ENCODE data around the gene CROCC2.

CROCC2 gene

GRCh38 chr2:240966906-240967680 lies 61.0 kb downstream of the CROCC2 start:
- TF ChIP-seq CTCF (IDR thresholded peaks at IDR 0.05; ENCODE audit: borderline replicate concordance, extremely low read depth, low read length, poor library complexity, severe bottlenecking) (no peak), EZH2 (IDR thresholded peaks at IDR 0.05; ENCODE audit: borderline replicate concordance, low read depth, low read length, severe bottlenecking) (no peak)
- Histone ChIP-seq H4K20me1 (ENCODE audit: insufficient read depth, low read length) (no peaks in the 10 kb centered on the region), H3K79me2 (ENCODE audit: insufficient read depth, low read length) (no peaks in the 10 kb centered on the region), H2AFZ (ENCODE audit: low read depth, low read length) (no peak overlapping the region), H3K27me3 (ENCODE audit: insufficient read depth, low read length, poor library complexity) (no peaks in the 10 kb centered on the region), H3K4me1 (ENCODE audit: insufficient read depth, low read length) (no peaks in the 10 kb centered on the region), H3K9ac (ENCODE audit: low read depth, low read length) (no peak overlapping the region), H3K4me3 (ENCODE audit: low read depth in 1 of 2, low read length in 2 of 2) (no peak overlapping the region), H3K9me3 (ENCODE audit: insufficient read depth, low read length, severe bottlenecking) (no peaks in the 10 kb centered on the region), H3K36me3 (ENCODE audit: insufficient read depth, low read length) (no peaks in the 10 kb centered on the region), H3K4me2 (ENCODE audit: insufficient read depth, low read length) (no peak overlapping the region), H3K27ac (ENCODE audit: low read length) (no peak overlapping the region)
- no peak for DNase-seq
- ATAC-seq (ENCODE audit: insufficient read depth, low read depth), result no peak

GRCh38 chr2:240967681-240968621 lies 61.8 kb downstream of the CROCC2 start:
- H3K4me2 ChIP-seq (ENCODE audit: insufficient read depth, low read length), result no peak overlapping the region
- H4K20me1 ChIP-seq (ENCODE audit: insufficient read depth, low read length), result no peaks in the 10 kb centered on the region
- ATAC-seq (ENCODE audit: insufficient read depth, low read depth), result no peak
- no peaks in the 10 kb centered on the region for H3K27me3 ChIP-seq (ENCODE audit: insufficient read depth, low read length, poor library complexity)
- H3K36me3 ChIP-seq (ENCODE audit: insufficient read depth, low read length), result no peaks in the 10 kb centered on the region
- no peak overlapping the region for H3K4me3 ChIP-seq (ENCODE audit: low read depth in 1 of 2, low read length in 2 of 2)
- no peaks in the 10 kb centered on the region for H3K9me3 ChIP-seq (ENCODE audit: insufficient read depth, low read length, severe bottlenecking)
- H3K27ac ChIP-seq (ENCODE audit: low read length), result no peak overlapping the region
- TF ChIP-seq EZH2 (IDR thresholded peaks at IDR 0.05; ENCODE audit: borderline replicate concordance, low read depth, low read length, severe bottlenecking) (no peak), CTCF (IDR thresholded peaks at IDR 0.05; ENCODE audit: borderline replicate concordance, extremely low read depth, low read length, poor library complexity, severe bottlenecking) (no peak)
- DNase-seq, result no peak
- H3K4me1 ChIP-seq (ENCODE audit: insufficient read depth, low read length), result no peaks in the 10 kb centered on the region
- H2AFZ ChIP-seq (ENCODE audit: low read depth, low read length), result no peak overlapping the region
- no peaks in the 10 kb centered on the region for H3K79me2 ChIP-seq (ENCODE audit: insufficient read depth, low read length)
- H3K9ac ChIP-seq (ENCODE audit: low read depth, low read length), result no peak overlapping the region

GRCh38 chr2:240968731-240969624 lies 62.8 kb downstream of the CROCC2 start:
- H2AFZ ChIP-seq (ENCODE audit: low read depth, low read length), result no peak overlapping the region
- no peaks in the 10 kb centered on the region for H3K27me3 ChIP-seq (ENCODE audit: insufficient read depth, low read length, poor library complexity)
- no peak for ATAC-seq (ENCODE audit: insufficient read depth, low read depth)

More at GRCh38 chr2:240968731-240969624, 62.8 kb downstream of the CROCC2 start:
- no peak overlapping the region for H3K27ac ChIP-seq (ENCODE audit: low read length)
- H3K36me3 ChIP-seq (ENCODE audit: insufficient read depth, low read length), result no peaks in the 10 kb centered on the region
- no peaks in the 10 kb centered on the region for H4K20me1 ChIP-seq (ENCODE audit: insufficient read depth, low read length)
- H3K4me3 ChIP-seq (ENCODE audit: low read depth in 1 of 2, low read length in 2 of 2), result no peak overlapping the region
- H3K9me3 ChIP-seq (ENCODE audit: insufficient read depth, low read length, severe bottlenecking), result peaks cover 2% of the 10 kb centered on the region
- TF ChIP-seq CTCF (IDR thresholded peaks at IDR 0.05; ENCODE audit: borderline replicate concordance, extremely low read depth, low read length, poor library complexity, severe bottlenecking) (no peak), EZH2 (IDR thresholded peaks at IDR 0.05; ENCODE audit: borderline replicate concordance, low read depth, low read length, severe bottlenecking) (no peak)
- no peak for DNase-seq
- H3K9ac ChIP-seq (ENCODE audit: low read depth, low read length), result no peak overlapping the region
- H3K4me2 ChIP-seq (ENCODE audit: insufficient read depth, low read length), result no peak overlapping the region
- no peaks in the 10 kb centered on the region for H3K79me2 ChIP-seq (ENCODE audit: insufficient read depth, low read length)
- no peaks in the 10 kb centered on the region for H3K4me1 ChIP-seq (ENCODE audit: insufficient read depth, low read length)

Data from DND-41 (cell line).